Fibroblast of skin of scalp (primary cell): ENCODE data around the gene ESR1.

Experiments
- DNase-seq: peaks from one replicate; pipeline ENCODE4 v3.0.0-alpha.2; 2013

The ESR1 gene

DNA sequence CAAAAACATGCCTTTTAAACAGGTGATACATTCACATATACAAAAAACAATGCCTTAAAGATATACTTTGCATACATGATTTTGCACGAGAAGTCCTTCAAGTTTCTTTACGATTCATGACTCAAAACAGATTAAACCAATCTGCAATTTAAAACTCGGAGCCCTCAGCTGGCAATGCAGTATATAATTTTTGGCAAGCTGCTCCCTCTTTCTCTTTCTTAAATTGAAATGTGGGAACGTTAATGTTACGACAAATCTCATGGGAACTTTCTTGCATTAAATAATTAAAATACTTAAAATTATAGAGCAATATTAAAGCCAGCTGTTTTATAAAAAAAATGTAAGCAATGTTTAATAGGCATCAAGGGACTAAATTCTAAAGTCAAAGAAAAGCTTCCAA, 334.6 kb downstream of the ESR1 start:
- peak; percentile 78 for DNase-seq

DNA sequence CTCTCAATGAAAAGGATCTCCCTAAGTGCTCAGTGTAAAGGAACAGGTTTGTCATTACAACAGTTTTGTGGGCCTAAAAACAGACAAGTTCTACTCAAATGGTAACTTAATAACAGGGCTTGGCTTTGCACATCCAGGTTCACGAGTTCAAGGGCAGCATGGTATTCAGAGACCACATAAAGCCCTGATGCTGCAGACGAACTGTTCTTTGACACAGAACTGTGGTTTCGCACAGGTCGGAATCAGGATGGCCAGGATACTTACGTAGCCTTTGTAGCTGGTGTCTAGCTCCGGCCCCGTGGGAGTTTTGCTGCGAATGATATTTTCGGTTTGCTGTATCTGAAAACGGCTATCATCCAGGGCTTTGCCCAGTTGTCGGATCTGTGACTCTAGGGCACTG, 335.9 kb downstream of the ESR1 start:
- no peak for DNase-seq

DNA sequence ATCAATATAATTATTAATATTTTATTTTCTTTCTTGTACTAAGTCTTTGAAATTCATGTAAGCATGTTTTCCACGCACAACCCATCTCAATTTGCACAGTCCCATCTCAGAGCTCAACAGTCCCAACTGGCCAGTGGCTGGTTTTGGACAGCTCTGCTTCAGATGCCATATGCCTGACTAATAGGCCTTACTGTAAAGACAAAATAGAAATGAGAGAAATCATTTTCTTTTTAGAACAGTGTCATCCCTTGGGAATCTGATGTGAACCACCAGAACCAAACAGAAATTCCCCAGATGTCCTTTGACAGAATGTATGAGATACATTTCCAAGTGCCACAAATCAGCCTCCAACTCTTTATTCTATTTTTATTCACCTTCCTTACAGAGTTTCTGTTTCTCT, 338.9 kb downstream of the ESR1 start:
- peak; percentile 90 for DNase-seq

DNA sequence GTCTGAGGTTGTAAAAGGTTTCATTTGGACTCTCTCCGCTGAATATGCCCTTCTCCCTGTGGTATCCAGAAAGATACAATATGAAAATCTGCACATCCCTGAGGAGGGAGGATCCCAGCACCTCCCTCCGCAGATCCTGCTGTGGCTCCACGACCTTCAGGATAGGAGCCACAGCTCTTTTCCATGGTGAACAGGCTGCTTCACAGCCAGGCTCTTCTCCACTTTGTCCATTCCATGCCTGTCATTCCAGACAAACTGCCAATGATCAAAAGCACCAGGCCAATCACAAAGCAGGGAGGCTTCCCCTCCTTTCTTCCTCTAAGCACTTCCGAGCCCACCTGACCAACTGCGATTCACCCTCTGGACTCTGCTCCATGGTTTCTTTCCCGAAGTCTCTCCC, 339.8 kb downstream of the ESR1 start:
- no peak for DNase-seq

DNA sequence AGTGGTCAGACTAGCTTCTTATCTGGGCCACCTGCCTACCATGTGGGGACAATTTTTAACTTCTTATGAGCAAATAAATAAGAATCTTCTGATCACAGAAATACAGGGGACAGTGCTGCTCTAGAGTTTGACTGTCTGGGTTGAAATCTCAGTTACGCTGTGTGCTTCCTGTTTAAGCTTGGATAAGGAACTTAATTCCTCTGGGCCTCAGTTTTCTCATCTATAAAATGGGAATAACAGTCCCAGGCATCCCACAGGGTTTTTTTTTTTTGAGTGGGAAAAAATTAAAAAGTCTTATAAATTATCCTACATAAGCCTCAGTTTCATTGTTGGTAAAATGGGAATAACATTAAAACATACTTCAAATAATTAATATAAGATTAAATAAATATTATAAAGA, 340.9 kb downstream of the ESR1 start:
- DNase-seq, result no peak

DNA sequence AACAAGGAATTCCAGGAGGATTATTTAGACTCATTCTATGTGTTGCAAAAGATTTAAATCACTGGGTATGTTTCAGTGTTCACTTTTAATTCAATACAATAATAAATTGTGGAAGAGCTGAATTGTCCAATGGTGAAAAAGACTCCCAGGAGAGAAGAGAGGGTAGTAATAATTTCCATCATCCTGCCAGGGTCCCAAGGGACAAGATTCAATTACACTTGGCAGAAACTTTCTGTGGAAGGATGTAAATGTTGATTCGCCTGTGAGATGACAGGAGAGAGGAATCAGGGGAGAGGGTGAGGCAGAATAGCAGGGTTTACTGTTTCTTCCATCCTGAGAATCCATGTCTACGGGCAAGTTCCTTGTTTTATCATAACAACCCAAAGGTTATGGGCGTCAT, 342.7 kb downstream of the ESR1 start:
- peak; percentile 74 for DNase-seq

DNA sequence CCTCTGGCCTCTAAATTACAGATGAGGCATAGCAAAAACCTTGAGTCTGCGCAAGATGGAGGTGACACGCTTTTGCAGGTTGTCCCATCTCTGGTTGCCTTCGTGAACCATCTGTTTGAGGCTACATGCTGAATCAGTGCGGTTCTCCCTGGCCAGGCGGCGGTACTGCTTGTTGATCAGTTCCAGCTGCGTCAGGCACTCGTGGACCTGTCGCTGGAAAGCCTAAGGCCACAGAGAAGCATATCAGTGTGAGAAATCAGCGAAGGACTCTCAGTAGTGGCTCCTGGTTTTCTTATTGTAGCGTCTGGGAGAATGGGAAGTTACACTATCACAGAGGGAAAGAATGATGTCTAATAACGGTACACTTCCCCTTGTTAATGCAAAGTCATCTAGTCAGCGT, 344.4 kb downstream of the ESR1 start:
- no peak for DNase-seq

DNA sequence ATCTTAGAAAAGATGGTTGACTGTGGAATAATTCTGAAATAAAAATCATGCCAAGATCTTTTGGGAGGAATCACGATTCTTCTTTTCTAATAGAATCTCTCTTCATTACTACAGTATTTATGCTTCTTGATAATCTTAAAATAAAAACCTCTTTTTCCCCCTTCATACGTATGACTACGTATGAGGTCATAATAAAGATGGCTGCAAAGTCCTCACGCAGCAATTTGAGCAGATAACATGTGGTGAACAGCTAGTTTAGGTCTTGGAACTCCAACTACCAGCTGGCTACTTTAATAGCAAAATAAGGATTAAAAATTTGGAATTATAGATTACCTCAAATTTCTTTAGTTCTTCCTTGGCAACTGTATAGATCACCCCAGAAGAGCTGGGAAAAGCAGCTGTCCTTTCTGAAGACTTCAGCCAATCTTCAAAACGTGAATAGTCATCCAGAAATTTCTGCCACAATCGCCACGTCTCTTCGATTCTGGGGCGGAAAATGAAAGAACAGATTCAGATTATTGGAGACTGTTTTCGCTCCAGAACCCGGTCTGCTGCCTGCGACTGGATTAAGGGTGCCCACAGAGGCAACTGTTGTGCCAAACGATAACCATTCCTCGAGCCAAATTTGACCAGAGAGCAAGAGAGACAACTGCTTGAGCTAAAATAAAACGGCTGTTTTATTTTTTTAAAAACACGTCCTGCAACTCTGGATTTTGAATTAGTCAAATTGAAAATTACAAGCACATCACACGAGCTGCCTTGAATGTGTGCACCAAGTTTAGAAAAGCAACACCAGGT, 347.3 kb downstream of the ESR1 start:
- DNase-seq, result no peak

DNA sequence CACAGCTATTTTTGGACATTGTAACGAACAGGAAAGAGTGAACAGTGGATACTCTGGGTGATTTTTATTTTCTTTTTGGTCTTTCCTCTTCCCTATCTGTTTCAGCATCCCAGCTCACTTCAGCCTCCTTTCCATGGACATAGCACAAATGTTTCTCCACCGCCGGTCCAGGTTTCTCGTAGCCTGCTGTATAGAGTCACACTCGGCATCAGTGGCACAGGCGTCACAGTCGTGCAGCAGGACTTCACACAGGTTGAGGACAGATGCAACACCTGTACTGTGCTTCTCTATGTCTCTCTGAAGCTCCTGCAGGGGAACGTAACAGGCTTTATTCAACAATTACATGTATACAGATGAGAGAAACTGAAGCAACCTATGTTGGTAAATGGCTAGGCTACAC, 348.3 kb downstream of the ESR1 start:
- DNase-seq, result no peak

DNA sequence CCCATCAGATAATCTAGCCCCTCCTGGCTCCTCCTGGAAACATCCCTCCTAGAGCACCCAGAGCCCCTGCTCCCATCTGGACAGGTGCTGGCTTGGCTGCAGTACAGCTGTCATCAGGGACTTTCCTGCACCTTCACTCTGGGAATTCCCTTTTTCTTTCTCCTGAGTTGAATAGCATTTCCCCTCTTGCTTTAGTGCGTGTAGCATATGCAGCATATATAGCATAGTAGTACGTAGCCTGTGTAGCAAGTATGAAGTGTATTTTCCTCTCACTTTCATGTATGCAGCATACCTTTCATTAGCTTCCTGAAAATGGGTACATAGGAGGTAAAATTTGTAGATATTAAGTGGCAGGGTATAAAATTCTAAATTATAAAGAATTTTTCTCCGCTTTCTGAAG, 352.9 kb downstream of the ESR1 start:
- no peak for DNase-seq

DNA sequence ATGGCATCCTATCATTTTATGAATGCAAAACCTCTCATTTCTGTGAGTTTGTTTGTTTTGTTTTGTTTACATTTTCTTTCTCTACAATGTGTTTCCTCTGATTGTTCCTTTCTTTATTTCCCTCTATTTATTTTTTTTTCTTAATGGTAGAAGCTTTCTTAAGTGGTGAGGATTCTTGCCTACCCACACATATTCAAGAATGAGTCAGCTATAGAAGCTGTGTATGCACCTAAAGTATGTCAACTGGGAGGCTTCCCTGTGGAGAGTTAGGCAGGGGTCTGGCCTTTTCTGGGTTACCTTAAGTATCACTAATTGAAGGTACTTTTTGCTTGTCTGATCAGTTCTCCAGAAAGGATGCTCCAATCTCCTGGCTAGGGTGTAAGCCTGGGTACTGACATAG, 354.0 kb downstream of the ESR1 start:
- DNase-seq, result peak; percentile 56

DNA sequence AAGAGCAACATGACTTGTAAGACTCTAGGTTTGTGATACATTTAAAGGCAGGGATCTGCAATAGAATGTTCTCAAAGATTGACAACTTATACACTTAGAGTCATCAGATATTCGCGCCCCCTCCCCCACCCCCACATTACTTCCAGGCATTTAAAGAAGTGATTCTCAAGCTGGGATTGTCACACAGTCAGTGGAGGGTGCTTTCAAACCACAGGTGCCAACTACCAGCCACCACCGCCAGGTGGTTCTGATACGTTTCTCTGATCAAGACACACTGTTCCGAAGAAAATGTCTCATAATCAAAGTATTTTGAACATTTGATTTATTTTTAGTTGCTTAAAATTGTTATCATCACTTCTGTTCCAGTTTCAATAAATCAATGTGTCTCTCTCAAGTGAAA, 357.5 kb downstream of the ESR1 start:
- DNase-seq, result no peak

DNA sequence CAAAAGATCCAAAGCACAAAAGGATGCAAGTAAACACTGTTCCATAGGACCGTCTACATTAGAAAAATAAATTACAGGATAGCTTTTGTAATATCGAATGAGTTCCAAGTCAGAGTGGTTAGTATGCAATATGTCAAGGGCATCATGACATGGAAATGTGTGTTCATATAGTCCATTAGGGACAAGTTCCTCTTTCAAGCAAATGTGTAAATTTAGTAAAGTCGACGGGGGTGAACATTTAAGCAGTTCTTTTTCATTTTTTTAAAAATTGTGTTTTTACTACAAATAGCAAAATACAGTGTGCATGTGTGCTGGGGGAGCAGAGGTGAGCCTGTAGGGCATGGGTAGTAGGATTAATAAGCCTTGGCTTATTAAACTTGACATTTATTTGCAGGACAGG, 359.0 kb downstream of the ESR1 start:
- no peak for DNase-seq

DNA sequence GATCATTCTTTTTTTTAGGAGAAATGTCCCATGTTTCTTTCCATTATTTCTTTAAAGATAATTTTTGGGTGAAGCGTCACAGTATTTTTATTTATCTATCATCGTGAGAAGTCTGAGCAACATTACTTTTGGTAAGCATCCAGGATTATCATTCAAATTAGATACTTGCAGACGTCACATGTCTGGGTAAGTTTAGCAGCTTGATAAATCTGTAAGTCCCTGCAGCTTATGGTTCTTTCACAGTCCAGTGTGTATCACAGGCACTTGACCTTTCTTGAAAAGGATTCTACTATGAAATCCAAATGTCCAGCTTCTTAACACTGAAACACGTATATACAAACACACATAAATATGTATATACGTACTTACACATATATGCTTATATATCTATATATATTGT, 359.4 kb downstream of the ESR1 start:
- no peak for DNase-seq

DNA sequence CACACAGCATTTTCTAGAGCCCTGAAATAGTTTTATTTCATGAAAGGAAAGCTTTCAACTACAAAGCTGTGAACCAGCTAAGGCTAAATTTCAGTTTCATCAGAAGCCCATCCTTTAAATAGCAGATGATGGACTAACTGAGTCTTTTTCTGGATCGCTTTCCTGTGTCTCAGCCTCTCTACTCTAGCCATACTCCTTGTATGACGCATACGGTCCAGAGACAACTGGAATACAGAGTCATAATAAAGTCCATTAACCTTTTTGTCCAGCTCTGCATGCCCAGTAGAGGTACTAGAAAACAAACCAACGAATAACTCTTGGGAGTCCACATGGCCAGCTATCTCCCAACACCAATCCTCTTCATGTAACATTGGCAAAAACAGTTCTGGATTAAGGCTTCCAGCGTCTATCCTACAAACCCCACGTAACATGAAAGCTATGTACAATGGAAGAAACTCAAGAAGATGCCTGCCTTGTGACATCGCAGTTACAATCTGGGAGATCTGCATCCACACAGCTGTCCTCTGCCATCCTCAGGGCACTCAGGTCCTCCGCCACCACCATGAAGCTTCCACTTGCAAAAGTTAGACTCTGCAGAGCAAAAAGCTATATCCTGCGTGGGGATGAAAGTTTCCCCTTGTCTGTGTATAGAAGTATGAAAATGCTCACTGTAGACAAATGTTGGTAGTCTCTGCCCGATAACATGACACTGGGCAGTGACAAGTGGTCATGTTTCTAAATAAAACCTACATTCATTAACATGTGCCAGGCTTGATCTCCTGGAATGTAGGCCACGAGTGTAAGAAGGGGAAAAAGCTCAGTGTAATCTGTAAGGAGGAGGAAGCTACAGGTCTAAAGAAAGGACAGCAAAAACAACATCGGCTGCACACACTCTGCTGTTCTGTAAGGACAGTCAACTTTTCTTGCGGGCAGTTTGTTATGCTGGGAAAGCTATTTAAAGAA, 360.4 kb downstream of the ESR1 start:
- DNase-seq, result no peak

DNA sequence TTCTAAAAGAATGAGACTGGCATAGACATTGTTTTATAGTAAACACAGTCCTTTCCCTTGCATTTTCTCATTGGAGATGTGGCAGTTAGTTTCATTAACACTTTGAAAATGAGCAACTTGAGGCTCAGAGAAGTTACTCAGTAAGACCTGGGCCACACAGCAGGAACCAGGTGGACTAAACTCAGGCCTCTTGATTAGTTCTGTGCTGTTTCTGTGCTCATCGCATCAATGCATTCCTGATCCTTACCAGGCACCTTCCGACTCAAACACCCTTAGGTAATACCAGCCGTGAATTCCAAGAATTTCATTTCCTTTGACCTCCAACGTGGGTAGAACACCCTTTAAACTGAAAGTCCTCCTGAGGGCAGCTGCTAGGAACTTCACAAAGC, 362.8 kb downstream of the ESR1 start:
- no peak for DNase-seq

DNA sequence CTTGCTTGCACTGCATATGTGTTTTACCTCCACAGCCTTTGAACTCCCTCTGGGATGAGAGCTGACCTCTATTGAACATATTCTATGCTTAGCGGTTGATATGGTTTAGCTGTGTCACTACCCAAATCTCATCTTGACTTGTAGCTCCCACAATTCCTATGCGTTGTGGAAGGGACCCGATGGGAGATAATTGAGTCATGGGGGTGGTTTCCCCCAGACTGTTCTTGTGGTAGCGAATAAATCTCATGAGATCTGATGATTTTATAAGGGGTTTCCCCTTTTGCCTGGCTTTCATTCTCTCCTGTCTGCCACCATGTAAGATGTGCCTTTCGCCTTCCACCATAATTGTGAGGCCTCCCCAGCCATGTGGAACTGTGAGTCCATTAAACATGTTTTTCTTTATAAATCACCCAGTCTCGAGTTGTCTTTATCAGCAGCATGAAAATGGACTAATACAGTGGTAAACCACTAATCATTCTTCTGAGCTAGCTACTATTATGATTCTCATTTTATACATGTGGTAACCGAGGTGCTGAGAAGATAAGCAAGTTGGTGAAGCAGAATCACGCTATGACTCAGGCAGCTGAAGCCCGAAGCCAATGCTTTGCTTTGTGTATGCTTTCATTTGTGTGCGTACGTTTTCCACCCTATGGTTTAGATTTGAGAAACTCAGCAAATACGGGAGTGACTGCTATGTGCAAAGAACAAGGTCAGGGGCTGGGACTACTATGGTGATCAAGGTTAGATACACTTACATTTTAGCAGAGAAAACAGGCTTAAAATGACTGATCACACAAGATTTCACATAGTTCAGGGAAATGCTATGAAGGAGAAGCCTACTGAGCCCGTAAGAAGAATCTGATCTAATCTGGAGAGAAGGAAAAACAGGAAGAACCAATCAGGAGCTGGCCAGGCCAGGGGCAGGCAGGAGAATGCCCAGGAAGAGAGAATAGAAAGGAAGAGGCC, 363.5 kb downstream of the ESR1 start:
- DNase-seq, result no peak

DNA sequence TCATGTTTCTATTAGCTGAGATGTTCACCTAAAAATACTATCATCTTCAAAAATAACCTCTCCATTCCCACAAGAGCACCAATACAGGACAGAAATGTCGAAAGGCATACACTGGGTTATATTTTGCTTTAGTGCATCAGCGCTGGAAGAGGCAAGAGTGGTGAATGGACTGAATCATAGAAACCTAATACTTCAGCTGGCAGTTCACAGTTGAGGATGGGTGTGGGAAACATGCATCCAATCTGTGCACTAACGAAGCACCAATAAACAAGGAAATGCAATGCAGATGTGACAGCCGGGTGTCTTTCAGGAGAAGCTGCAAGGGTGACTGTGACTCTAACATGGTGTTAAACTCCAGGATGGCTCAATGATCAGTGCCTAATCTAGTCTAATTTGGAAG, 365.8 kb downstream of the ESR1 start:
- DNase-seq, result peak; percentile 10

DNA sequence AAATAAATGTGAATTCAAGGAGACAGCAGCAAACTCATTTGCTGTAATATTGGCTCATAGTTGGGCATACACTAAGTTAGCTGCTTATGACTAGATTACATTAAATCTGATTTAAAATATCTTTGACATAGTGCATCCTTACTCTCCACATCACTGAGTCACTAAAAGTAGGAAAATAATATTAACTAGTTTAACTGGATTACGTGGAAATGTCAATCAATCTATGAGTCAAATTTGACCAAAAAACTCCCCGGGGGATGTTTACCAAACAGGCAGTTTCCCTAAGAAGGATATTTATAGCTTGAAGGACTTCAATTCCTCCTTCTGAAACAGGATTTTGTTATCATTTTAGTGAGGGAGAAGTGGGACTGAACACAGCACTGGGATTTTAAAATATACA, 366.5 kb downstream of the ESR1 start:
- no peak for DNase-seq

DNA sequence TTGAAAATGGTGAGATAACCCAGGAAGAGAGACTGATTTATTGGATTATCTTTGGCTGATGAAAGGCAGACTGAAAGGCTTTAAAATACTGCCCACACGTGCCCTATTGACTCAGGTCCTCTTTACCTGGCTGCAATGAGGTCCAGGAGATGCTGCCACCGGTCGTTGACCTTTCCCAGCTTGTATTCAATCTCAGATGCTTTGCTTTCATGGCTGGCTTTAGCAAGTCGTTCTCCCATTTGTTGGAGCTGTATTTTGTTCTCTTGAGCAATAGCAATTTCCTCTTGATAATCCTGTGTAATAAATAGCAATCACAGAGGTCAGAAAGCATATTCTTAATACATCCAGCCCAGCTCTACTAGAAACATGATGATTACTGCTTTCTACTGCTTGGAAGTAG, 368.8 kb downstream of the ESR1 start:
- no peak for DNase-seq
